Mammary epithelial cell (primary cell): Measurements from ENCODE around the gene CA5A.

Experiments
- CTCF ChIP-seq, 2 donors: IDR thresholded peaks in 1 of 2; conservative IDR thresholded peaks in 1 of 2; 2 replicates each; pipeline ENCODE4 v1.5.1; 2011 to 2012; ENCODE audit warnings: inconsistent platforms in 2 of 2, low read length in 2 of 2, mild to moderate bottlenecking in 2 of 2, control low read depth in 1 of 2, low read depth in 1 of 2; ENCODE audit not compliant: insufficient read depth in 1 of 2; ENCODE audit errors: extremely low read depth in 1 of 2
- EZH2 ChIP-seq: IDR thresholded peaks from 2 replicates; pipeline ENCODE4 v1.6.1; 2012; ENCODE audit warnings: low read length, inconsistent platforms, borderline replicate concordance

- TF ChIP-seq CTCF (conservative IDR thresholded peaks at IDR 0.05 in 1 of 2, IDR thresholded peaks at IDR 0.05 in 1 of 2; ENCODE audit: extremely low read depth in 1 of 2, insufficient read depth in 1 of 2, low read depth in 1 of 2, low read length in 2 of 2) (no peak), EZH2 (no peak)
Observed at GRCh38 chr16:87948735-87949070, 12.4 kb upstream of the CA5A start.
